8988T (cell line): ENCODE data around the gene BTLA.
"Not testable (repeated sequence)": the region's sequence is repeated elsewhere in the genome, so short reads cannot be mapped to it uniquely, and the experiment has no call there.

Source experiments
- DNase-seq: peaks from one replicate; pipeline ENCODE4 v3.0.0; 2011

The BTLA gene

DNA sequence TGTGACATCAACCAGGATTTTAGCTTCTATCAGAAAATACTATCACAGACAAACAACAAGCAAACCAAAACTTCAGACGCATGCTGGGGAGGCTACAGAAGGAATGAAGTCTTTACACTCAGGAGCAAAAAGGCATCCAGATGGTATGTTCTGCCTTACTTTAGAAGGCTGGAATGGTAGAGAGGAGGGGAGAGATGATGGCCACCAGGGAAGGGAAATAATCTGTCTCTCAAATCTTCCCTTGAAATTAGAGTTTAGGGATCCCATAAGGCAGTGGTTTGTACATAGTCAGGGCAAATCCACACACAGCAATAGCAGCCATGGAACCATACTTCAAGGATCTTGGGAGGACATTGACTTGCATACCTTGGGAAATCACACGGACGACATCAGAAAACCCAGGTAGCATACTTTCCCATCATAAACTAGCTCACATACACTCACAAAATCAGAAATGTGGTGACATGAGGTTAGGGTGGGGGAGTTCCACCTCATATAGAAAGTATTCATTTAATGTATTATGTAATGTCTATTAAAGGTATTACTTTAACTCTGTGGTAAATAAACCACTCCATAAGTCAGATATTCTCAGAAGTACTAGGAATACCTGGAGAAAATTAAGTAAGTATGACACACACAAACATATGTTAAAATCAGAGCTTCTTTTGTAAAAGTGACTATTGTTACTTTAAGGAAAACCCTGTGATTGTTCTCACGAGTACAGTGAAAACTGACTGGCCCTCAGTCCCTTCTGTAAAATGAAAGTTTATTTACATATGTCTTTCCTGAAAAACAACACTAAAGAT, 9.4 kb downstream of the BTLA start:
- DNase-seq = no peak

DNA sequence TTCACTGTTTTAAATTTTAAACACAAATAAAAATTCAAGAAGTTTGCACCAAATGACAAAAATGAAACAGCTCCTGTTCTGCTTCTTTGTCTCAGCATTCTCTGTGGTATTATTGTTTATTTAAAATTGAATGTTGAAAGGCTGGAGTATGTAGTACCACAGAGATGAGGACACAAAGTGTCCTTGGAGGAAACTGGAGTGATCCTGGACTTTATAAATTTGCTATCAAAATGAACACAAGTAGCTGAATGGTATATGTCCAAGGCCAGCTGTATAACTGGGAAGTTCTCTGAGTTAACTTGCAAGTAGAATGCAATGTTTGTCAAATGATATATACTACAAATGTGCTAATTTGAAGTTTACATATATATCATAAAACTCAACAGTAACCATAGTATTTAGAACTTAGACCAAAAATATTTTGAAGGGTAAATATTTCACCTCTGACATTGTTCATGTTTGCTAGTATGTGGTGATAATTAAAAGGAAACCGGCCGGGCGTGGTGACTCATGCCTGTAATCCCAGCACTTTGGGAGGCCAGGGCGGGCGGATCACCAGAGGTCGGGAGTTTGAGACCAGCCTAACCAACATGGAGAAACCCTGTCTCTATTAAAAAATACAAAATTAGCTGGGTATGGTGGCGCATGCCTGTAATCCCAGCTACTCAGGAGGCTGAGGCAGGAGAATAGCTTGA, 12.3 kb downstream of the BTLA start:
- no peak for DNase-seq

DNA sequence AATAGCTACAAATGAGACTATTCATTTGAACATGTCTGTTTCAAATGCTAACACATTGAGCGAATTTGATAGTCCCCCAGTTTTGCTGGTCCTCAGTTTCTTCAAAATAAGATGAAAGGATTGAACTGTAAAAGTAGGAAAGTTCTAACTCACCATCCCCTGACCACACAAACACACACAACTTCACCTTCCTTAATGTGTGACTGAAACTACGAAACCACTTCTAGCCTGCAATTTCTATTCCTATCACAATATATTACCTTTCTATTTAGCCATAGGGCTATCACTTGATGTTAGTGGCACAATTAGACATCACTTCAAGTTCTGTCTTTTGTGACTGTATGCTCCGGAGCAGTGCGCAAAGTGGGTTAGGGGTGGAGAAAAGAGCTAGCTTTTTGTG, 14.9 kb downstream of the BTLA start:
- no peak for DNase-seq

DNA sequence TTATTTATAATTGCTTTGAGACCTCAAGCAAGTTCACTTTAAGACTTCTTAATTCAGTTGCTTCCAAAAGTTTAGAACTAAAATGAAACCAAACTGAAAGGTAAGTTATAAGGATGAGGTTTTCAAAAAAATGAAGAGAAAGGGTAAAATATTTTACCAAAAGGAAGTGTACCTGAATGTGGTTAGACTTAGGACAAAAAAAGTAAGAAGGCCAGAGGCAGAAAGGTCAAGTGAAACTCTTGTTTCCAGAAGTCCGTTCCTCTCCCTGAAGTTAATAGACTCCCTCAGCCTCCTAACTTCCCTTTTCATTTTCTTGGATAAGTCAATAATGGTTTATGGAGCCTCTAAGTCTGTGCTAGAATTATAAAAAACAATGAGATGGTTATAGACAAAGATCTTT, 16.6 kb downstream of the BTLA start:
- no peak for DNase-seq

DNA sequence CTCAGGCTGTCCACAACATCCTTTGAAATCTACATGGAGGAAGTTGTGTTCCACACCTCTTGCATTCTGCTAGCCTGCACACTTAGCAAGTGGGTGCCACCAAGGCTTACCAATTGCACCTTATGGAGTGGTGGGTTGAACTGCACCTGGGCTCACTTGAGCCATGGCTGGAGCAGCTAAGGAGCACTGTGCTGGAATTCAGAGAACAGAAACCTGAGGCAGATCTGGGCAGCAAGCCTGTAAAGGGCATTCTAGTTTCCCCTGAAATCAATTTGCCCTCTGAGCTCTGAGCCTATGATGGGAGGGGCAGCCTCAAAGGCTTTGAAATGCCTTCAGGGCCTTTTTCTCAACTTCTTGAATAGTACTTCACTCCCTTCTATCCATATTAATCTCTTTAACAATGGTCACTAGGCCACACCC, 18.0 kb downstream of the BTLA start:
- DNase-seq = no peak

DNA sequence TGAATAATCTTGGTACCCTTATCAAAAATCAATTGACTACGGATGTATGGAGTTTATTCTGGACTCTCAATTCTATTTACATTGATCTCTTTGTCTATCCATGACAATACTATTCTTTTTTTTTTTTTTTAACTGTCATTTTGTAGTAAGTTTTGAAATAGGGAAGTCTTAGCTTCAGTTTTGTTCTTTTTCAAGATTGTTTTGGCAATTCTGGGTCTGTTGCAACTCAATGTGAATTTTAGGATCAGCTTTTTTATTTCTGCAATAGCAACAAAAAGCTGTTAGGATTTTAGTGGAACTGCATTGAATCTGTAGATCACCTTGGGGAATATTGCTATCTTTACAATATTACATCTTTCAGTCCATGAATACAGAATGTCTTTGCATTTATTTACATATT, 21.4 kb downstream of the BTLA start:
- no peak for DNase-seq

DNA sequence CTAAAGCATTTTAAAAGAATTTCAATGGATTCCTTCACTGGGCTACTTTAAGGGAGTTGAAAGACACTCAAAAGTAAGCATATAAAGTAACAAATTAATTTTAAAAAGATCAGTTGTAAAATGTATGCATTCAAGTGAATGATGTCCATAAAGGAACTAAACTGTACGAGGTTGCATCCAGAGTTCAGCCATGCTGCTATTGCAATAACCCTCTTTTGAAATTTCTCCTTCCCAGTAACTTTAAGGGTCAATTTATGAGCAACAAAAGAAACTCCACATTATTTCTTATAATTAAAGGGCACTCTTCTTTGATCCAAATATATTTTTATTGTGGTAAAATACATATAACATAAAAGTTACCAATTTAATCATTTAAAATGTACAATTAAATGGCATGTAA, 22.9 kb downstream of the BTLA start:
- no peak for DNase-seq

DNA sequence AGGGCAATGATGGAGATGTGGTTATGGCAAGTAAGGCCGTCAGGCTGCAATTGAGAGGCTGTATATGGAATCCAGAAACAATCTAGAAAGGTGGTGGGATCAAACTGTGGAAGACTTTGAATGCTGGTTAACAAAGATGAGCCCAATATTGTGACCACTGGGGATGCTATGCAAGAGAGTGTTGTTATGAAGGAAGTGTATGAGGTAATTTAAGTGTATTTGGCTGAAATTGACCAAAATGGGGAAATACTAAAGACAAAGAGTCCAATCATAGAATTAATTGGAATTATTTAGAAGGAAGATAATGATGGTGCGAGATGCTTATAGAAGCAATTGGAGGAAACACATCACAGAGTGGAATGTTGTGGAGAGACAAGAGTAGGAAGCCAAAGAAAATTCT, 24.5 kb downstream of the BTLA start:
- no peak for DNase-seq

DNA sequence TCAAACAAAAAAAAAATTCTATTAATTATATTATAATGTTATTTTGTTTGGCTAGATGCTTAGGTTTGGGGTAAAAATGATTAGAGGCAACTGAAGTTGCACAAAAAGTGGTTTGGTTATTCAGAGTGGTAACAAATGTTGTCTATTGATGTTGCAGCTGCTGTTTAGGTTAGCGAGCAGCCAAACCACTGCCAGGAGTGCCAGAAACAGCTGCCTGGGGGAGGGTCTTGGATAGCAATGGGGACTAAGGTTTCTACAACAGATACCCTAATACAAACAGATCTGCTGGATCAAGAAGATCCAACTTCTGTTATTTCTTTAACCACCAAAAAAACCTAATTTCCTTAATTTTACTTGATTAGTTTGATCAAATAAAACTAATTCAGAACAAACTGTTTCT, 26.6 kb downstream of the BTLA start:
- no peak for DNase-seq

DNA sequence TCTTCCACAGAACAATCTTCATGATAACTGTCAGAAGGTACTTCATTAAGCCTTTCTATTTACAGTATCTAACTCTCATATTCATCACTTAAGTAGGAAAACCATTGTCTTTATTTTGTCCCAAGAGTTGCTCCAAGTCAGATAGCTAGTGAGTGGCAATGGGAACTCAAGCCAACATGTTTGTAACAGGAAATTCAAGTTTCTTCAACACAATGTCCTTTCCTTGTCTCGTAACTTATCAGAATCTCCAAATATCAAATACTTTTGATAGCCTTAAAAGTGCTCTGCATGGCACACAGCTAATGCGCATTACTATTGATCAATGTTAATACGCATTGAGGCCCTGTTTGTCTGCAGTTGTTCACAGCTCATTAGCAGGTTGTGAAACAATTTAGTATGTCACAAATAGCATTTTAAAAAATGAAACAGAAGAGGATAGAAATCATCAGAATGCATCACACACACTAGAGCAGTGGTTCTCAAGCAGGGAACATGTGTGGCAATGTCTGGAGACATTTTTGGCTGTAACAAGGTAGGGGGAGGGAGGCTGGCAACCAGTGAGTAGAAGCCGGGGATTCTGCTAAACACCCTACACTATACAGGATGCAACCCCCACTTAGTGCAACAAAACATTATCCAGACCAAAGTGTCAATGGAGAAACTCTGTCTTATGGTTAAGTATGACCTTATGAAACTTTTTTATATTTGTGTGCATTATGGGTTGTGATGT, 27.5 kb downstream of the BTLA start:
- no peak for DNase-seq

DNA sequence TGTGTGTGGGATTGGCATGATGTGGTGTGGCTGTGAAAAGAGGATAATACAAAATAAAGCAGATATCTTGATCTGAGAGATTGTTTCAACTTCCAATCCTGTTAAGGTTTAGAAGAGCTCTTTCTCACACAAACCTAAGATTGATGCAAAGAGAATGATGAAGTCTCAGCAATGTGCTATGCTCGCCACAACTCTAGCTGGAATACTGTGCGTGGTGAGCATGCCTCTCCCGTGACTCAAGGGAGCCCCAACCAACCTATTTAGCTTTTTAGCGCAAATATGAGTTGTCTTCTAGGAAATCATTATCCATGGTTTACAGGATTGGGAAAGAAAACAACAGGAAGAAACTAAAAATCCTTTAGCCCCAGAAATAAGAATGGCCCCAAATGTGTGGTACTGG, 28.5 kb downstream of the BTLA start:
- no peak for DNase-seq

DNA sequence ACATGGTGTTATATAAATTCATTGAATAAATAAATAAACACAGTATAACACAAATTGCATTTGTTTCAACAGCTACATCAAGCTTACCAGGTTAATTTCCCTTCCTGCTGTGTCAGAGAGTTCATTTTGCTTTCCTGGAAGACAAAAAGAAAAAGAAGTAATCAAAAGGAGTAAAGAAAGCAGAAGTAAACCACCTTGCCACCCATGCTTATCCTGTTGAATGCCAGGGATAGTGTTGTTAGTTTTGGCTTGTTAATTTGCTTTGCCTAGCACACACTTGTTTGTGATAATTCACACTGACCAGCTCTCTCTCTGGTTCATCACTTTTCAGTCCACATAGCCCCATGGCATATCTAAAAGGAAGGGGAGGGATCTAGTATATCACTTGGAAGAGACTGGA, 29.6 kb downstream of the BTLA start:
- DNase-seq = no peak

DNA sequence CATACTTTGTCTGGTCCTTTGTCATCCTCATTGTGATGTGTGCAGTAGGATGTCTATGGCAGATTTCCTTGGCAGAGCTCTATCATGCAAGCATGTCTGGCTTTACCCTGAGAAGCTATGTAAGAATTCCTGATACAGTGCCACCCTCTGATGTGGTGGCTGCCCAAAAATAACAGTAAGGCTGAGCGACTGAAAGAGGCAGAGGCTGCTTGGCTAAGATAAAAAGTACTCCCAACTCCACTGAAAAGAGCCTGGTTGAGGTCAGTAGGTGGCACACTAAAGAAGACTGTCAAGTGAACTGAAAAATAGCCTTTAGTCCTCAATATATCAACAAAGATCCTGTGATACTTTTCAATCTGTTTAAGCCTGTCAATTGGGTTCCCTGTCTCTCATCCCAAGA, 31.7 kb downstream of the BTLA start:
- DNase-seq = no peak

DNA sequence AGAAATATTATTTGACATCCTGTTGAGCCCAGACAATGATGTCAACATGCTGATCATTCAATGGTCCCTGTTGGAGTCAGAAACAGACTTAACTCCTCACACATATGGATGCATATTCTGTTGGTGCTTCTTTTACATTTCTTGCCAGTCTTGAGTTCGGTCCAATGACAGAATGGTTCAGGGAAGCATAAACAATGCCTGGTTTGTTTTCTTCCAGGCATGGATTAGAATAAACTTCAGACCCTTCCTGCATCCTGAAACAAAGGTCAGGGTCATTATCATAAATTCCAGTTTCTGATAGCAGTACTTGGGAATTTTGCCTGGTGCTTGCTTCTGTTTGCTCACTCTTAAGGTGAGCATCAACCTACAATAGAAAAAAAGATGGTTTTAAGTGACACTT, 33.3 kb downstream of the BTLA start:
- no peak for DNase-seq

DNA sequence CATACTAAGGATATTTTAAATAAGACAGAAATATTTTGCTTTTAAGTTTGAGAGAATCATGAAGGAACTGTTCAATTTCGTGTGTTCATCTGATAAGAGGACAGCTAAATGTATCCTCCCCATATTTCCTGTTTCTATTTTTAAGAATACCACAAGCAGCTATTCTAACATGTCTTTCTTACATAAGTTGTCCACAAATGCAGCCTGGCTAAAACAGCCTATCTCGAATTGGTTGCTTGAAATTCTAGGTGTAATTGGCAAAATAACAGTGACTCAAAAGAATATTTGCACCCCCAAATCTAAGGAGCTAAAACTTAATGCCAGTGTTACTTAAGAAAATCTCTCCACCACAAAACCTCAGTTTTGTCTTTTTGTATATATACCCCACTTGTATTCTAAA, 35.0 kb downstream of the BTLA start:
- no peak for DNase-seq

DNA sequence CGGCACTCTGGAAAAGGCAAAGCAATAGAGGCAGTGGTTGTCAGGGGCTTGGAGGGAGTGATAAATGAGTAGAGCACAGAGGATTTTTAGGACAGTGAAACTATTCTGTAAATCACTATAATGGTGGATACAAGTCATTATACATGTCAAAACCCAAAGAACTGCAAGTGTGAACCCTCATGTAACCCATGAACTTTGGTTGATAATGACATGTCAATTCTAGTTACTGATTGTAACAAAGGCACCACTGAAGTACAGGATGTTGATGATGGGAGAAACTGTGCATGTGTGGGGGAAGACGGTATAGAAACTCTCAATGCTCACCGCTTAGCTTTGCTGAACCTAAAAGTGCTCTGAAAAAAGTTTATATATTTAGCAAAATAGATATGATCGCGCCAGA, 36.0 kb downstream of the BTLA start:
- no peak for DNase-seq

DNA sequence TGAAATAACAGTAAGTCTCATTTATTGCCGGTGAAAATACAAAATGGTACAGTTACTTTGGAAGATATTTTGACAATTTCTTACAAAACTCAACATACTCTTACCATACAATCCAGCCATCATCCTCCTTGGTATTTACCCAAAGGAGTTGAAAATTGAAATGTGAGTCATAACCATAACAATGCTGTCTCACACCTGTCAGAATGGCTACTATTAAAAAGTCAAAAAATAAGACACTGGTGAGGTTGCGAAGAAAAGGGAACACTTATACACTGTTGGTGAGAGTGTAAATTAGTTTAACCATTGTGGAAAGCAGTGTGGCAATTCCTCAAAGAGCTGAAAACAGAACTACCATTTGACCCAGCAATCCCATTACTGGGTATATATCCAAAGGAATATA, 37.5 kb downstream of the BTLA start:
- not testable (repeated sequence) for DNase-seq

DNA sequence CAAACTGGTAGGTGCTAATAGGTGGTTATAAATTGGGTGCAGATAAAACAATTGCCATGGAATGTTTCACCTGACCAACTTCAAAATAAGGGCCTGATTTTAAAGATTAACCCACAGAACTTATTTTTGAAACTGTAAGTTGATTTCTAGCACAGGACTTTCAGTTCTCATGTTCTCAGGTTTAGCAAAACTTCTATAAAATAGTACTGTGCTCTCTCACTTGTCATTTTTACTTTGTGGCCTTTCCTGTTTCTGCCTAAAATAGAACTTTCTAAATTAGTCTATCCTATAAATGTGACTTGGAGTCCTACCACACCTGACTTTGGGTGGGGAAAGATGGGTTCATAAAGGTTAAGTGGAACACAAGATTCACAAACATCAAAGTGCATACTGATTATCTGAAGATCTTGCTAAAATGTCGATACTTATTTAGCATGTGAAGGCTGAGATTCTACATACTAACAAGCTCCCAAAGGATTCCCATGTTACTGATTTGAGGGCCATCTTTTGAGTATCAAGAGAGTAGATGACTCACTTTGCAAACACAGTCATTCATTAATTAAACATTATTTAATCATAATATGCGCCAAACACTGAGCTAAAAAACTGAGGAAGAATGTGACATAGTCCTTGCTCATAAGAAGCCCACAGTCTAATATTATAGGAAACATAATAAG, 38.6 kb downstream of the BTLA start:
- DNase-seq = no peak

DNA sequence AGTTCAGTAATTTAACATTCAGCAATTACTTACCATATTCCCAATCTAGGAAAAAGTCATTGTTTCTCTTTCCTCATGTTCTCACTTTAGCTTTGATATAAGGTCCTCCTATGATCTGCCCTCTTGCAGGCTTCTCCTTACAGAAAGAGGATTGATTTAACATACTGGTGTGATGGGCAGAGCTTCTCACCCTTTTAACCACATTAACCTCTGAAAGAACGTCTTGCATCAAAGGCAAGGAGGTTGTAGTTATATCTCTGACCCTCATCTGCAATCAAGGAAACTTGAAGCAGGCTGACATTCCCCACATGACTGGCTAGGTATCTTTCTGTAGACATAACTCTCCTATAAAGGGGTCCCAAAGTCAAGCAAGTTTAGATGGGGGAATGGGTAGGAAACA, 39.5 kb downstream of the BTLA start:
- no peak for DNase-seq

DNA sequence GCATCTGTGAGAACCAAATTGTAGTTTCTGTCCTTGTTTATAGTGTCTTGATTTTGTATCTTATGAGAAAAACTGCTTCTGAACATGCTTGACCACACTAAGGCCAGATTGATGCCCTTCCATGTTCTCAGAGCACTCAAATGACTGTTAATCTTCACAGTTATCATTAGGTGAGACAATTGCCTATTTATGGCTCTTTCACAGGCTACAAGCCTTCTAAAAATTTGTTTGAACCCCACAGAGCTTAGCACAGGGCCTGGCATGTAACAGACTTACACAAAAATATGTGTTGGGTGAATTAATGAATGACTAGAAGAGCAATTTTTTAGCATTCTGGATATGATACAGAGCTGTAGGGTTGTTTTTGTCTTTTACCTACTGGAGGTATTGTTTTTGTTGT, 43.1 kb downstream of the BTLA start:
- DNase-seq = no peak

DNA sequence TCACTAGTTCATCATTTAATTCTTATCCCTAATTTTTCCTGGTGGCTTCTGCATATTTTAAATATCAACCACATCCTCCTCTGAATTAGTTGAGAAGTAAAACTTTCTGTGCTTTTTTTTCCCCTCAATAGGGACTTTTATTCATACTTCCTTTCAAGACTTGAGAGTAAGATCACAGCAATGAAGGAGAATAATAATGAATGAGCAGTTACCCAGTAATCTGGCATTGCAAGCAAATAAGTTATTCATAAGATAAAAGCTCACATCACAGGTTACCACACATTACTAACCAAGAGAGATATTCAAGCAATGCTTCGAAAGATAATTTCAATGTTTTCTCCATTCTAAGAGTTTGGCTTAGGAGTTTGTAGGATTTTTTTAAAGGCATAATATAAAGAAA, 50.3 kb downstream of the BTLA start:
- no peak for DNase-seq

DNA sequence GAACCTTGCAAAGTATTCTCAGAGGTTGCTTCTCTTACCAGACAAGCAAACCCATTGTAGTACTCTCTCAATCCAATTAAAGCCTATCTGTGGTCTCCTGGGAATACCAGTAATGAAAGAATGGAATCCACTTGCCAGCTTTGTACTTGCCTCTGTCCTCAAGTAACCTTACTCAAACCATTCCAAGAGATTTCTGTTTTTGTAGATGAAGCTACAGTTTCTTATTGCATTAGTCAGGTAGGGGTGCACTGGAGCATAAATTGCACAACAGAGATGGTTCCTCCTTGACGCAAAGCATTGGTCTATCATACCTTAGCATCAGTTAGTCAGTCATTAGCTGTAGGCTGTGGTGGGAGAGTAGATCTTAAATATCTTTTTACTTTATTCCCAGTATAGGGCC, 52.9 kb downstream of the BTLA start:
- no peak for DNase-seq

DNA sequence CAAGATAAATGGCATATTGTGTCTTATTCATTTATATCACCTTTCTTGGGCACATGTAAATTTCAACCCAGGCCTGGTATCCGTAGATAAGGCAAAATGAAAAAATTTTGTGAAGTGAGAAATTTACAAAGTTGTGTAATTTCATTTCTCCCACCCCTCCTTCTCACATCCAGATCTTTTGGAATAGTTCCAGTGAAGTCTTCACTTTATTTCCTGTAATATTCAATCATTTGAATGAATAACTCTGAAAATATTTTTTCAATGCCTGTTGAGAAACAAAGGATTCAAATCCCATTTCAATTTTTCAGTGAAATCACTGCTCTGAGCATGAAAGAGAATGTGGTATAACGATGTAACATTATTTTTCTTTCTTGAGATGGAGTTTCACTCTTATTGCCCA, 53.4 kb downstream of the BTLA start:
- no peak for DNase-seq
